Fibroblast of gingiva (primary cell): ENCODE measurements around the gene SUGCT.

Experiments used
- DNase-seq: peaks from one replicate; pipeline ENCODE4 v3.0.0-alpha.2; 2011; ENCODE audit warnings: low read depth

The SUGCT gene

DNA sequence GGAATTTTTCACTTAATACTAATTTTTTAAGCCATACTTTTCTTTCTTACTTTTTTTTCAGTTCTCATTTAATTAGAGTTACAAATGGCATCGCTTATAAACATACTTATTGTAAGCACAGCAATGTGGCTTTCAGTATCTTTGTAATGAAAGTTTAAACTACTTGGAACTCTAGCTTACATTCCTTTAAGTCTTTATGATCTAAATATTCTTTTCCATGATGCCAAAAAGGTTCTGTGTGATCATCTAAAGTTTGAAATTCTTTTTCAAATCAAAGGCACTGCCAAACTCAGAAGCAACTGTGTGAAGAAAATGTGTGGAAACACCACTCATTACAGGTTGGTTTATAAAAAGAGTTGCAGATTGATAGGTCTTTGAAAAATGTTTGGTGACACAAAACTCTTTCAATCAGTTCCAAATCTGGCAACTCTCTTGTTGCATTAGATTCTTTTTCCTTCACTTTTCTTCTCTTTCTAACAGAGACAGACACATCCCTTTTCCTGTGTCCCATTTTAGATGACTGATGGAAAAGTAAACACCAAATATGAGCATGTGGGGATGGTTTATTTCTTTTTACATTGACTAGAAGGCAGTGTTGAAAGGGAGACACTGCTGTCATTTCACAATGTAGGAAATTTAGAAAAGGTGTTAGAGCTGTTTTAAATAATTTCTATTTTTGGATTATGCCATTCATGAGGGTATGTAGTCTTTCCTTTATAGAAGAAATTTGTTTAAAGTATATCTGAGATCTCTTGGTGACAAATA, 392.3 kb downstream of the SUGCT start:
- DNase-seq, result peak; percentile 67

DNA sequence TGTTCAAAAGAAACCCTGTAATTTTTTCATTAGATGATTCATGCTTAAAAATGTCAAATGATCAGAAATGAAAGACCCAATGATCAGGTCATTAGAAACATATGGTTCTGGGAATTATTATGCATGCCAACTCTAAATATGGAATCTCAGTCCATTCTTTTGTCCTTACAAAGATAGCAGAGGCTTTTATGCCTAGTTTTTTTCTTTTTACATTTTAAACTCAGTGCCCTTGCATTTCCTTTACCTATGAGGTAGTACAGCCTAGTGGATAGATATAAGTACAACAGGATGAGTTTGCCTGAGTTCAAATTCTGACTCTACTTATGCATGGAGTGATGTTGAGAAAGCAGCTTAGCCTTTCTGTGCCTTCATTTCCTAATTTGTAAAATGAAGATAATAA, 392.9 kb downstream of the SUGCT start:
- DNase-seq, result peak; percentile 66

DNA sequence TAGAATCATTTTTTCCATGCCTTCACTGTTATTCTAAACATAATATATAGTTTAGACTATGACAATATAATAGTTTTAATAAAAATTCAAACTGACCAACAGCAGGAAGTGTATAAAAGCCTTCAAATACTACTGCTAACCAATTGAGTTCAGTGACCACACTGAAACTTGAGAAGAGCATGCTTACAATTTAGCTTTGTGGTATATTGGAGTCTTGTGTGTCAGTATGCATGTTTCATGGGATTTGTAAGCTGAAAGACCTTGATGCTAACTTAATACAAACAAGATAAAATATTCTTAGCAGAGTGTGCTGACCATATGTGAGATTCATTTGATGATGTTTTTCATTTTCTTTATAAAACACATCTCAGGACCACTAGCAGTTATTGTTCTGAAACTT, 395.5 kb downstream of the SUGCT start:
- DNase-seq, result peak; percentile 42

DNA sequence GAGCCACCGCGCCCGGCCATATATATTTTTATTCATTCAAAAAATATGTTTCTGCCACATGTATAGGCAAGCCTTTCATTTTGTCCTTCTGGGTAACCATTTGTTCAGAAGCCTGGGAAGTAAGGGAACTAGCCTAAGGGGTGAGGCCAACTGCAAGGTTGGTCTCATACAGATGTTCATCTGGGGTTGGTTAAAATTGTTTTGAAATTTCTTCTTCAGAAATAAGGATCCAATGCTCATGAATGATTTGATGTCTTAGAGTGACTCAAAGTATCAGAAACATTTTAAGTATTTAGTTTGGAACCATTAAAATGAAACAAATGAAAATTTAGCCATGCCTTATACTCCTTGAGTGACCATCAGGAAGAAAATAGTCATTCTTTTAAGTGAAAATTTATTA, 397.2 kb downstream of the SUGCT start:
- peak; percentile 35 for DNase-seq

DNA sequence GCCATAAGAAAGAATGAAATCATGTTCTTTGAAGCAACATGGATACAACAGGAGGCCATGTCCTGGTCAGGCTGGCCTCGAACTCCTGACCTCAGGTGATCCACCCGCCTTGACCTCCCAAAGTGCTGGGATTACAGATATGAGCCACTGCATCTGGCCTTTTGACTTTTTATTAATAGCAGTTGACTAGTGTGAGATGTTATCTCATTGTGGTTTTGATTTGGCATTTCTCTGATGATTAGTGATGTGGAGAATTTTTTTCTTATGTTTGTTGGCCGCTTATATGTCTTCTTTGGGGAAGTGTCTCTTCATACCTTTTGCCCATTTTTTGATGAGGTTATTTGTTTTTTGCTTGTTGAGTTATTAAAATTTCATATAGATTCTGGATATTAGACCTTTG, 400.9 kb downstream of the SUGCT start:
- DNase-seq, result no peak

DNA sequence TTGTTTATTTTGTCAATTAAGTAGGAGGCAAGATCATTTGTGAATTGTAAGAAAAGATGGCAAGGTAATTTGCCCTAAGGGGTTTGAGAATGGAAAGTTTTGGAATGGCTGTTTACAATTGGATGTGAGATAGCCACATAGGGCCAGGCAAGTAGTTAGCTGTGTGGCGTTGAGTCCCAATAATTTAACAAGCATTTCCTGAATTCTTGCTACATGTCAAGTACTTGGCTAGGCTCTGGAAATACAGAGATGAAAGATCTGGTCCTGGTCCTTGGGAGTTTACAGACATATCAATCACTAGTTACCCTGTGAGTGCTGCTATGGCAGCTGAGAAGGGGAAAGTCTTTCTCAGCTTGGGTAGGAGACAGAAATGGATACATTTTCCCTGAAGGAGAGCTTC, 401.6 kb downstream of the SUGCT start:
- DNase-seq, result no peak

DNA sequence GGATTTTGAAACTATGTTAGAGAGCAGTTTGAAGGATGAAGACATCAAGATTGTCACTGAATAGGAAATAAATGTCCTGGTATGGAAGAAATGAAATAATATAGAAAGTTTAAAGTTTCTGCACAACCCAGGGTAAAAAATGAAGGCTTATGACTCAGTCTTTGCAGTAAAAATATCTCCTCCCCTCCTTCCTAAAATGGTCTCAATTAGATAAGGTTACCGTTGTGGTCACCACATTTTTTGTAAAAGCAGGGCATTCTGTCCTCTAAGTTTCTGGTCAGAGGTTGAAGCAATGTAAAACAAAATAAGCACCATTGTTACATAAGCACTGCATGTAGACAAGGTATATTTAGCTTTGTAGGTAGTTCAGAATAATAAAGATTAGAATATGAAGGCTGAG, 403.5 kb downstream of the SUGCT start:
- DNase-seq, result no peak

DNA sequence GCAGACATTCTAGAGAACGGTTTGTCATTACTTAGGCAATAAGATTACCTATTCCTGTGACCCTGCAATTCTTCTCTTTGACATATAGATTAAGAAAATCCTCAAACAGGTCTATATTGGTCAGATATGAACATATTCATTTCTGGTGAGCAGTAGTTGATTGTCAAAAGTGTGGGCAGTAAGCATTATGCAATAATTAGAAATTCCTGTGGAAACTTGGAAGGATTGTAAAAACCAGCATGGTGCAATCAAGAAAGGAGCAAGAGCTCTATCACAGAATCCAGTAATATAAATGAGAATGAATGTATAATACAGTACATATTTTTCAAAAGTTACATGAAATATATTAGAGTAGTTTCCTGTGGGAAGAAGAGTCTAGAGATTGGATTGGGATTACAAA, 406.5 kb downstream of the SUGCT start:
- peak; percentile 56 for DNase-seq

DNA sequence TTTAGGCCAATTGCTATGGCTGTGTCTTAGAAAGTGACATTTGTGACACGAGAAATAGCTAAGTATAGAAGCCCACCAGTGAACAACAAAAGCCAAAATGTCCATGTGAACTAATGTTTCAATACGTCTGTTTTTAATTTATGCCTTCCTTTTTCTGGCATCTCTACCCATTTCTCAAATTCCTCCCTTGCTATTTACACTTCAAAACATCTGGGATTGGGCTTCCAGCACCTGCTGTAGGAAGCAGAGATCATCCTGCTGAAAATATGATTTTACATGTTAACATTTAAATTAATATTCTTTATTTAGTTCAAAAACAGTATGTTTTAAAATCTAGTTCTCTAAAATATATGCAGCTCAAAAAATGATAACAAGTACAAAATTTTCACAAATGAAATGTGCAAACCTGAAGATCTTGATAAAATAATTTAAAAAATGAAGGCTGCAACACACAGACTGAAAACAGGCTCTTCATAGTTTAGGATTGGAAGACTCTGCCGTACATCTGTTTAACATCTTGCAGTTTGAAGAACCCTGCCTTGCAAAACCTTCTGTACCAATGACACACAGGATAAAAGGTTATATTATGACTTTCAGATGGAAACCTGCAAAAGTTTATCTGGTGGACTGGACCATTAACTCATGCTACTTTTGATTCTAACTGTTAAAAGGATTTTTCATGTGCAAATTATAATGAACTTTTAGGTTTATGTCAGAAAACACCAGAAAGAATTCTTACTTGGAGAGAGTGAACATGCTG, 408.4 kb downstream of the SUGCT start:
- DNase-seq, result peak; percentile 36

DNA sequence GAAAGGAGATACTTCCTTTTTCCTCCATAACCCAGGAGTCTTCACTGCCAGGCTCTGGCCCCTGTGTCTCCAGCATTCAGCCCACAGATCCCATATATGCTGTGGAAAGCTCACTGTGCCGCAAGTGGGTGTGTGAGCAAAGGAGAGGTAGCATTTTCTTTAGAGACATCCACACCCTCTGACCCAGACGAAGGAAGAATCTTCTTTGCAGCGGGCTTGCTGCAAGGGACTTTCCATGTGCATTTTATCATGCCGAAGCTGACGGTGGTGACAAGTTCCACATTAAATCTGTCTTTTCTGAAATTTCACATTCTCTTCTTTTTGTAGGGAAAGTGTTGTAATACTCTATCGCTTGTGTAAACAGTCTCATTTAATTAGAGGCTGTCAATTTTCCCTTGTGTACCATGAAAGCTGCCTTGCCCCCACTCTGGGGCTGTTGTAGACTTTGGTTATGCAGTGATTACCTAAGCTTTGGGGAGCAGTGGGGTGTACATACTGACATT, 409.5 kb downstream of the SUGCT start:
- DNase-seq, result no peak

DNA sequence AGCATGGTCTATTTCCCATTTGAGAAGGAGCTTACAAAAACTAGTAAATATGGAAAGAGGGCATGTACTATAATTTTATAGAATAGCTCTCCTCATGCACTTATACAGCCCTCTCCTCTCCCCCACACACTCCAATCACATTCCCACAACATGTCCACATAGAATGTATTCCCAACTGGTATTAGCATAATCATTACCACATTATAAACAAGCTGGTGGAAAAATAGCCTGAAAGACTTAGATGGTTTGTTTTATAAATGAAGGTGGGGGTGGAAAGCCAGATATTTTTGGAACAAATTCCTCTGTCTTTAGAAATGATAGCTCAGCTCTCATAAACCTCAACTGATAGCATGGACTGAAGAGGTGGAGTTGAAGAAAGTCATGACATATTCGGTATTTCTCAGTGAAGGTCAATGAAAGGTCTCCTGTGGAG, 410.1 kb downstream of the SUGCT start:
- DNase-seq, result peak; percentile 46

DNA sequence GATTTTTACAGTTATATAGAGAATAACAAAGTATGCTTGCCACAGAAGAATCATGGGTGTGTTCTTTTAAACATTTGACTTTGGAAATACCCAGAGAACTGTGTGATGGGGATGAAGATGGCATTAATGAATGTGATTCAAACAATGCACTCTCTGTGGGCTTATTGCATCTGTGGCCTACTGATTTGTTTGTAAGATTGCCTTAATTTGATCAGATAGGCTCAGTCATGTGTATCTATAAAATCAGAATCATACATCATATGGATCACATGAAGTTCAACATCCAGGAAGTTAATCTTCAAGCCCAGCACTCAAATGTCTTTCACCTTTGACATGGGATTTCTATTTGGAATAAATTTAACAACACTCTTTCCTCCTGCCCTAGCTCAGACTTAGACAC, 410.9 kb downstream of the SUGCT start:
- no peak for DNase-seq

DNA sequence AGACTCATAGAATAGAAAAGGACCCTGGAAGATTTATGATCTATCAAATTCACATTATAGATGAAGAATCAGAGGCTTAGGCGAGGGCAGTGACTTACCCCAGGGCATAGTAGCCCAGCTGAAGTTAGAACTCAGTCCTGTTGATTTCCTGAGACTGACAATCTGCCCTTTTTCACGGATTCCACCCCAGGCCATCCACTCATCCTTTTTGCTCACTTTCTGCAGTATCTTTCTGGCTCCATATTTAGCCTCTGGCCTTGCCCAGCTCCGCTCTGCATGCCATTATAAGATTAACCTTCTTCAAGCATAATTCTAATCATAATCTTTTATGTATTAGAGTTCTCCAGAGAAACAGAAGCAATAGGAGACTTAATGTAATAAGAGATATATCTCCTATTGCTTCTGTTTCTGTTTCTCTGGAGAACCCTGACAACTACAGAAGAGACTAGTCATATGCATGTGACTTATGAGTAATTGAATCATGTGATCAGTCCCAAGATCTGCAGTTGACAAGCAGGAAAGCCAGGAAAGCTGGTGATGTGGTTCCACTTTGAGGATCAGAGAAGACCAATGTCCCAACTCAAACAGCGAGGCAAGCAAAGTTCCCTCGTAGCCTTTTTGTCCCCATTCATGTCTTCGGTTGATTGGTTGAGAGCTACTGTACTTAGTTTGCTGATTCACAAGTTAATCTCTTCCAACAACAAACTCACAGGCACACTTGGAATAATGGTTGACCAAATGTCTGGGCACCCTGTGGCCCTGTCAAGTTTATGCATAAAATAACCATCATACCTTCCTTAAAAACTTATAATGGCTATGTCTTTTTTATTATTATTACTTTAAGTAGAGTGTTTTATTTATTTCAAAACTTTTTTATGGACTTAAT, 412.1 kb downstream of the SUGCT start:
- DNase-seq, result no peak

DNA sequence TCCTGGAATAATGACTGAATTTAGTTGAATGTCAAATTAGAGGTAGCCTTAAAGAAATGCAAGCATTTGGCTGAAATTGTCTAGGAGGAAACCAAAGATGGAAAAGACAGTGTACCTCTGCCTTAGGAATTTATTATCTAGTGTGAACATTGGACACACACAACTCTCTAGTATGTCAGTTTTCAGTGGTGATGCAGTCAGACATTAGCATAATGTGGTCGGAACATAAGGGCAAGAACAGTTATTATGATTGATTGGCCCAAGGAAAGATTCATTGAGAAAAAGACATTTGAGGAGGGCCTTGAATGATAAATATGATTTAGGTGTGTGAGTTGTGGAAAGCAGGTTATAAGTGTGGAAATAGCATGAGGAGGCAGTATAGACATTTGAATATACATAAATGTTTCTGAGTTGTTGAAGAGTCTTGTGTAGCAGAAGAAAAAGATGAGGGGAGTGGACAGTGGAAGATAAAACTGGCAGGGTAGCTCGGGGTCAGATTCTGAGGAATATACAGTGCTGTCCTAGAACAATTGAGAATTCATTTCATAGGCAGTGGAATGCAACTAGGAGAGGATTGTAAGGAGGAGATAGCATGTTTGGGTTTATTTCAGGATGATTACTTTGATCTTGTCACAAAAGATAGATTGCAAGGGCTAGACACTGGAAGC, 414.7 kb downstream of the SUGCT start:
- no peak for DNase-seq

DNA sequence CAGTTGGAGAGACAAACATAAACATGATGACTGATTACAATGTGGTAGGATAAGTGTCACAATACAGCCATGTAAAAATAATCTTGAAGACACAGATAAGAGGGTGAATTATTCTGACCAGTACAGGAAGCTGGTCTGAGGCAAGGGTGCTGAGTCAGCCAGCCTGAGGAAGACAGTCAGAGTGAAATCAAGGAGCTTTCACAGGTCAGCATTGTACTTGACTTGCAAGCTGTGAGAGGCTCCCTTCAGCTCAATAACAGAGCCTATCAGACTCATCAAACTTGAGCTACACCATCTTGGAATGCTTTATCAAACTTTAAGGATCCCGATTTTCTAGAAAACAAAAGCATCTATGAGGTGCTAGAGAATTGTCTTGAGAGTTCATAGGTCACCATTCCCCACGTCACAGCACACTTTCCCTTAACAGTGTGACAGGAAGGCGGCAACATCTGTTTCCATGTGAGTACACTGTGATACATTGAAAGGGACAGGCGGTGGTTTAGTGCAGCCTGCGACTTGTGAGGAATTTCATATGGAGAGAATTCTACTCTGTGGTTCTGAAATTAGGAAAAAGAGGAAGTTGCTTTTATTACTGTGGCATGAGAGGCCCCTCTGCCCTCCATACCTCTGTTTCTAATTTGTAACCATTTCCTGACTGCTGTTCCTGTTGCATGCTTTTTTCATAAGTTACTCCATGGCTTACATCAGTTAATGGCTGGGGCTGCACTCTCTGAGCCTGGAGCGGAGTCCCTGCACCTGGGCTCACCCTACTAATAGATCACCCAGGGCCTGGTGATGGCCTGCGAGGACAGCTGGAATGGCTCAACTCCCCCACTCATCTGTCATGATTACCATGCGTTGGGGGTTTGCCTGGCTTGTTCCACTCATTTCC, 417.1 kb downstream of the SUGCT start:
- peak; percentile 61 for DNase-seq

DNA sequence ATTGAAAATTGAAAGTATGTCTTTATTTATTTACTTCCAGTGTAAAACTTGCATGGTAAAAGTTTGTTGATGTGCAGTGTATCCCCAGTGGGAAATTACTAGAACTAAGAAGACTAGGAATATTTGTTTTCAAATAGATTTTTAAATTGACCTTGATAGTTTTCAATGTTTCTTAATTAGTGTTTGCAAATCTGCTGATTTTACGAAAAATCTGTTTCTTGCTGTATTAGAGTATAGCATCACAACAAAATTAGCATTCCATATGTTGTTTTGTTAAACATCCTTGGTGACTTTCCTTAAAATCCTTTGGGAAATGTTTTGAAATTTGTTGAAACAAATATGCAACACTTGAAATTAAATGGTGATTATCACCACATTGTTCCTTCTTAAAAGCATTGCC, 425.9 kb downstream of the SUGCT start:
- no peak for DNase-seq

DNA sequence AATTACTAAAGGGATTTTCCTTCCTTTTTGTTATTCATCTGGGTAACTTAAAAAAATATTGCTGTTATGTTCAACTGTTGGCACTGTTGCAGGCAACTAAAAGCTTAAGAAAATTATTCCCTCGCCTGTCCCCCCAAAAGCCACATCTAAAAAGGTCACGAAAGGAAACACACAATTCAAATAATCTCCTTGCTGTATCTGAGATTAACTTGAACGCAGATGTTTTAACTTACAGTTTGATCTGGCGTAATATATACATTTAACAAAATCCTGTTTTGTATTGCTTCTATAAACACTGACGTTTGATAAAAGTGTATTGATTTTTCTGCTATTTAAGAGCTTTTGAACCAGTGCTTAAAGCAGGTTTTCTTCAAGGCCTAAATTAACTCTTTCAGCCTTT, 432.1 kb downstream of the SUGCT start:
- no peak for DNase-seq

DNA sequence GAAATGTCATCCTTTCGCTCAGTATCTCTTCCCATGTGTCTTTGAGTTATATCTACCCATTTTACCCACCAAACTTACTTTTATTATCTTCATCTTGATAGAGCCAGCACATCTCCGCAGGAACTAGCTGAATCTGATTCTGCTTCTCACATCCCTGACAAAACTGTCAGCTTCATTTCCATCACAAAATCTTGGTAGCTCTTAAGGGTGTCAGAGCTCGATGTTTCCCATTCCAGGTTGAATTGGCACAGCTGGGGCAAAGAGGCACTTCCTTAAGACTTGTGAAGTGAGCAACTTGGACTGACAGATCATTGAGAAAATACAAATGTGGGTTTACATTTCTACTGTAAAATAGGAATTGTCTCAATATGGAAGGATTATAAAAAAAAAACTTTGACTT, 434.5 kb downstream of the SUGCT start:
- no peak for DNase-seq

DNA sequence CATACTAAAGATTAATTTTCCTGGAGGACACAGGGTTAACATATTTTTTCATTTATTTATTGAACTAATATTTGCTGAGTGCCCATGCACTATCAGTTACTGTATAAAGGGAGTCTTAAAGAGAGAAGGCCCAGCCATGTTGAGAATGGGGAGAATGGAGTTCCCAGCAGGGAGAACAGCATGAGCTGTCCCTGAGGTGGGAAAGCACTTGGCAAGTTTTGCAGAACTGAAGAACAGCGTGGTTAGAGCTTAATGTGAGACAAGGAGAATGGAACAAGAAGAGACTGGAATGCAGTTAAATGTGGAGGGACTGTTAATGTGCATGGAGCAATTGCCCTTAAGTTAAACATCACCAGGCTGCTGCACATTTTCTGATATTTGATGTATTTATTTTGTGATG, 435.4 kb downstream of the SUGCT start:
- no peak for DNase-seq

DNA sequence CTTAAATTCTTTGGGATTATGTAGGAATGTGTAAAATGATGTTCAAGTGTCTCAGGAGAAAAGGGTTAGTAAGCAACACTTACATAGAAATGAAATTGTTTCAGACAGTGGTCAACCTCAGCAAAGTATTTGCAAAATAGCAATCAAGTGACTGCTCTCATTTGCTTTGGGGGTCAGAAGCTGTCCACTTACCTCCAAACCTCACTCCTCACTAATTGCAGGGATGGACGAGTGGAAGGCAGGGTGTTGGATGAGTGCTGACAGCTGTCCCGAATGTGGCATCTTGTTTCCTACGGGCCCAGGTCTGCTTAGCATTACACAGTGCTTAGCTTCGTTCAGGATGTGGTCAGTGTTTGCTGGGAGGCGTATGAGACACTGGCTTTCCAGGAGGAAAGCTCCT, 437.0 kb downstream of the SUGCT start:
- DNase-seq, result peak; percentile 32
